Left renal pelvis (tissue), 4 donors: ENCODE measurements around the gene ZBTB34. TPM values are rescaled to one million over a fixed set of nuclear protein-coding genes. Genes with fewer than 3 reads are reported as not detected.

ENCODE experiments used
- DNase-seq, 4 donors: peaks; one replicate each; pipeline ENCODE4 v3.0.0-alpha.2; 2013; ENCODE audit warnings: low read depth in 4 of 4, low spot score in 3 of 4
- polyA plus RNA-seq, 4 donors: library from polyadenylated mRNA; unstranded; fragments of 120-200 nt; gene quantifications; one replicate each; pipeline ENCODE4 v1.2.1, GENCODE V29; 2013; ENCODE audit not compliant: insufficient read length in 4 of 4

ZBTB34 gene
- polyA plus RNA-seq, 4 donors = 19.7 to 22.9 (median 20.9) TPM

GRCh38 chr9:126842220-126842842, 18.1 kb upstream of the ZBTB34 start:
- no peak for DNase-seq

GRCh38 chr9:126842977-126843799, 17.3 kb upstream of the ZBTB34 start:
- no peak for DNase-seq

DNA sequence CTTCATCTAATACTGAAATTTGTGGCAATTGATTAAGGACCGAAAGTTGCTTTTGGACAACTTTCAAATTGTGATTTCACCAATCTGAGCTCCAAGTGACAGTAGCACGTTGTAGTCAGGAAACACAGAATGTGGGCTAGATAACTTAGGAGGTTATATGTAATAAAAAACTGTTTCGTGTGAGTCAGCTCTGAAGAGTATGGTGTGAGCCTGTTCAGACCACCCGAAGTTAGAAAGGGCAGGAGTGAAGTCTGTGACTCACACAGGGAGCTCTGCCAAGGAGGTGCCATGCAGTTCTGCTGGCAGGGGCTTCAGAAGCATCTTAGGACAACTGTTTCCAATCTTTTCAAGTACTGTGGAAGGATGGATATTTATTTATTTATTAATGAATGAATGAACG, 16.4 kb upstream of the ZBTB34 start:
- DNase-seq = no peak

- DNase-seq = no peak
Observed at GRCh38 chr9:126847051-126847450, 13.4 kb upstream of the ZBTB34 start.

GRCh38 chr9:126849591-126850225, 10.7 kb upstream of the ZBTB34 start:
- no peak for DNase-seq

- no peak for DNase-seq
Observed at GRCh38 chr9:126851286-126851880, 9.1 kb upstream of the ZBTB34 start.

DNA sequence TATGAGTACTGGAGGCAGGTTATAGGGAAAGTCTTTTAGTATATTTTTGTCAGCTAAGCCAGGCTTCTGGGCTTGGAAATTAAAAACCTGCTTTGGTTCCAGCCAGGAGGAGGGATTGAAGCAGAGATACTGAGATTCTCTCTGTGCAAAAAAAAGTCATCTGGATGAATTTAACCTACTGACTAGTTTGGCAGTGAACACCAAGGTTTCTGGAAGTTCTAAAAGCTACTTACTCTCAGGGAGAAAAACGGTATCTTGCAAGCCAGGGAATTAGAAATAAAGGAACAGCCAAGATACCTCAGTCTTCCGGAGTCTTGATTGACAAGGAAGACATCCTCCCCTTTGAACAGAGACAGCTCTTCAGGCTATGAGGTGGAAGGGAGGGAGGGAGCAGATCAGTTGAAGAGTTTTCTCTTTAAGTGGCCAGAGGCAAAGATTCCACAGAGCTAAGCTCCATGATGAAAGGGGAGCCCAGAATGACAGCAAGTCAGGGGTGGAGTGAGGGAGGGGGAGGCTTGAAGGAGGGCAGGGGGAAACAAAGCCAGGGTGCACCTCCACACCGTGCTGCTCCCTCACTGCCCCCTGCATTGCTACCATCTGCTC, 8.3 kb upstream of the ZBTB34 start:
- DNase-seq = no peak

DNA sequence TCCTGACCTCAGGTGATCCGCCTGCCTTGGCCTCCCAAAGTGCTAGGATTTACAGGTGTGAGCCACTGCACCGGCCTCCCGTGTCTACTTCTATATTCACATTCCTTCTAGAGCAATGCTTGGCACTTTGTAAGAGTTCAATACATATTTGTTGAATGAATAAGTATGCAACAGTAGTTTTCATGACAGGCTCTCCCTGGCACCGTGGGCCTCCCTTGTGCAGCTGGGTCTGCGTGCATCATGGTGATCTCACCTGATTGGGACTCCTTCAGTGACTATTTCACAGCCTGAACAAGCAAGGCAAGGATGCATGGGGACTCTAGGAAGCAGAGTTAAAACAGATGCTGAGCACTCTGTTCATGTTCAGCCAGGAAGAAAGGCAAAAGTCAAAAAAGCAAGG, 6.8 kb upstream of the ZBTB34 start:
- no peak for DNase-seq

DNA sequence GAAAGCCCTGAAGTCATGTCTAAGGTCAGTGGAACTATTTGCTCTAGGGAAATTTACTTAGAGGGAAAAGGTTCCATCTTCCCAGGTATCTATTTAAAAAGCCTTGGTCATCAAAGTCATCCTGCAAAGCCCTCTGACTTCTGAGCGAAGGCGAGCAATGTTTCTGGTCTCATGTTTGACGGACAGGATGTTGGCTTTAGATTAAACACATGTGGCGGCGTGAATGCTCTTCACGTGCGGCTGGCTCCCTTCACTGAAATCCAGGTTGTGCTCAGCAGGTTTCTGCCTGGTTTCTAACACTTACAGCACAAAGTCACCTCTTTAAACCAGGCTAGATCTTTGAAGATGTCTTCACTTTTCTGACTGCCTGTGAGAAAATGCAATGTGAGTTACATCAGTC, 5.7 kb upstream of the ZBTB34 start:
- no peak for DNase-seq

DNA sequence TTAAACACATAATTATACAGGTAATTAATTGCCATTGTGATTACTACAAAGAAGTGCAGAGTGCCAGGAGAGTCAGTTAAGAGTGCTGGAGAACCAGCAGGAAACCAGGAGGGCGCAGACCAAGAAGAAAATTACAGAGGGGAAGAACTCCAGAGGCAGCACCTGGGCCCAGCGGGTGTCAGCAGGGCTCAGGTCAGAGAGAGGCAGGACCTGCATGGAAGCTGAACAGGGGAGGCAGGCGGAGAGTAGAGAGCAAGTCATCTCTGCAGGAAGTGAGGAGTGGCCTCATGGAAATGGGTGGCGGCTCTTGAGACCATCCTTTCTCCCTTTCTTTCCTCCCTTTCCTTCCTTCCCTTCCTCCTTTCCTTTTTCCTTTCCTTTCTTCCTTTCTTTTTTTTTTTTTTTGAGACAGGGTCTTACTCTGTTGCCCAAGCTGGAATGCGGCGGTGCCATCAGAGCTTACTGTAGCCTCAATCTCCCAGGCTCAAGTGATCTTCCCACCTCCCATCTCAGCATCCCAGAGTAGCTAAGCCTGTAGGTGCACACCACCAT, 4.0 kb upstream of the ZBTB34 start:
- no peak for DNase-seq

GRCh38 chr9:126857261-126857960, 3.0 kb upstream of the ZBTB34 start:
- no peak for DNase-seq

DNA sequence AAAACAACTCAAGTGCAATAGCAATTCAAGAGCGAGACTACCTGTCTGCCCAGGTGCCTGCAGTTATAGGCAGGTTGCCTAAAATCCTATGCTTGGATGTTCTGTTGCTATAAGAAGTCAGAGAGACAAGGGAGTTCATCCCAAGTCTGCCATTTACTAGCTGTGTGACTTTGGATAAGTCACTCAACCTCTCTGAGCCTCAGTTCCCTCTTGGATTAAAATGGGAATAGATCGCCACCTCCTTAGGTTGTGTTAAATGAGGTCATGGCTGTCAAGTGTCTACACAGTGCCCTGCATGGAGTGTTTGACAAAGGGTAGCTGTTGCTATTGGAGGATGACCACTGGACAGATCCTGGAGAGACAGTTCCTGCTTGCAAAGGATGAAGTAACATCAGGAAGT, 1.3 kb upstream of the ZBTB34 start:
- no peak for DNase-seq

- no peak for DNase-seq
Observed at GRCh38 chr9:126860757-126861466, 473 bp downstream of the ZBTB34 start.

GRCh38 chr9:126861707-126862103, 1.3 kb downstream of the ZBTB34 start:
- no peak for DNase-seq

DNA sequence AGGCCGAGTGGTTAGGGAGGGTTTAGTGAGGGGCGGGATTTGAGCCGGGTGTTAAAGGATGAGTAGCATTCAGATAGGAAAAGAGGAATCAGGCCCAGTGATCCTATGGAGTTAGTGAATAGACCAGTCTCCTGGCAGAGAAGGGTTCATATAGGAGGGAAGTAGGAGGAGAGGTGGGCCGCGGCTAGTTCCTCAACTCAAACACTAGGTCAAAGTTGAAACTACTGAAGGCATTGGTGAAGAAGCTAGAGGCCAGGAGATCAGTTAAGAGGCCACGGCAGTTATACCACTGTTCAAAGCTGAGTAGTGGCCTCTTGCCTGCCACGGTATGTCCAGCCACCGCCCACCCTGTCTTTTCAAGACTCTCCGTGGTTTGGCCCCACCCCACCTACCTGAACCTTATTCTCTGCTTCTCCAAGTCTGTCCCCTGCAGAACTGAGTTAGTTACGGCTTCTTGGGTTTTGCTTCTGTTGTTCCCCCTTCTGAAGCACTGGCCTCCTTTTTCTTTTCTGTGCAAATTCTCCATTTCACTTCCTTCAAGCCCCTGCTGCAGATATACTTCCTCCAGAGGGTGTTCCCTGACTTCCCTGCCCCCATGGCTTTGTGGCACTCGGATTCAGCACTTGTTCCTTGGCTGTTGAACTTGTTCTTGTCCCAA, 1.8 kb downstream of the ZBTB34 start:
- no peak for DNase-seq

- no peak for DNase-seq
Observed at GRCh38 chr9:126864771-126865170, 4.3 kb downstream of the ZBTB34 start.

- no peak for DNase-seq
Observed at GRCh38 chr9:126869368-126869767, 8.9 kb downstream of the ZBTB34 start.

DNA sequence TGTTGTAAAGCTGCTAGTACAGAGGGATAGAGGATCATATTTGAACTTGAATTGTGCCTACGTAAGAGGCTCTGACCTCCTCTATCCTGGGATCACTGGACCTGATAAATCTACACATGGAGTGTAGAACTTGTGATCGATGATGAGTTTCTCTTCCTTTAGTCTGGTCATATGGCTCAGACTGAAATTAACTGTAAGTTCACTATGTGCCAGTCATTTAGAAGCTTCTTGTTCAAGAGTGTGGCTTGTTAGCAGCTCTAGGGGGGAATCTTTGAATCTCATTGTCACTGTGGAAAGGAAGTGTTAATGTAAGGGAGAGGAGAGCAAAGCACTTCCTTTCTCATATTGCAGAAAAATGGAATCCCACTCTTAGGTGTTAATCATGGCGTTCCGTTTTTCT, 12.1 kb downstream of the ZBTB34 start:
- no peak for DNase-seq
